NOMO-1 treated with DMSO at 0.1 percent for 48 hours (cell line): ENCODE data around the gene SP5.
"Not testable (repeated sequence)": the region's sequence is repeated elsewhere in the genome, so short reads cannot be mapped to it uniquely, and the experiment has no call there.

Source experiments
- DNase-seq: peaks from one replicate; lab custom pipeline; 2025; ENCODE audit not compliant: unreplicated experiment; lab: John Stamatoyannopoulos, UW

The SP5 gene

DNA sequence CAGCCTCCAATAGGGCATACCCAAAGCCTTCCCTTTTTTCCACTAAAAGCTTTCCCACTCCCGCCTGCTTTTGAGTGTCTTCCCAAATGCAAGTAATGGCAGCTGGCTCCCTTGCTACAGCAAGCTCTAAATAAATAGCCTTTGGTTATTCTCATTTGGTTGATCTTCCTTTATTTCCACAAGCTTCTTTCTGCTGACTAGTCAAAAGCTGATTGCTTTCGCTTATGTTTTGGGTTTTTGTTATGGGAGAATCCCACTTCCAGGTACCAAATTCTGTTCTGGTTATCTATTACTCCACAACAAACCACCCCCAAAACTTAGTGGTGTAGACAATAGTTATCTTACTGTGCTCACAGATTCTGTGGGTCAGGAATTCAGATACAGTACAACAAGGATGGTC, 22.3 kb downstream of the SP5 start:
- DNase-seq, result no peak

DNA sequence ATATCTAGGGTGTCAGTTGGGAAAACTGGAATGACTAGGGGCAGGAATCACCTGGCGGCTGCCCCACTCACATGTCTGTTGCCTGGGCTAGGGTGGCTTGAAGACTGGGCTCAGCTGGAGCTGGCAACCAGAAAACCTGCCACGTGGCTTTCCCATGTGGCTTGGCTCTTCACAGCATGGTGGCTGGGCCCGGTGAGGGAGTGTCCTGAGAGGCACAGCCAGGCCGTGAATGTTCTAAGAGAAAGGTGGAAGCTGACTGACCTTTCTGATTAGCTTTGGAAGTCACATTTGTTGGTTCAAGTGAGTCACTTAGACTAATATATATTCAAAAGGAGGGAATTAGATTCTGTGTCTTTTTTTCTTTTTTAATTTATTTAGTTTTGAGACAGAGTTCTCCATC, 22.7 kb downstream of the SP5 start:
- DNase-seq, result no peak

DNA sequence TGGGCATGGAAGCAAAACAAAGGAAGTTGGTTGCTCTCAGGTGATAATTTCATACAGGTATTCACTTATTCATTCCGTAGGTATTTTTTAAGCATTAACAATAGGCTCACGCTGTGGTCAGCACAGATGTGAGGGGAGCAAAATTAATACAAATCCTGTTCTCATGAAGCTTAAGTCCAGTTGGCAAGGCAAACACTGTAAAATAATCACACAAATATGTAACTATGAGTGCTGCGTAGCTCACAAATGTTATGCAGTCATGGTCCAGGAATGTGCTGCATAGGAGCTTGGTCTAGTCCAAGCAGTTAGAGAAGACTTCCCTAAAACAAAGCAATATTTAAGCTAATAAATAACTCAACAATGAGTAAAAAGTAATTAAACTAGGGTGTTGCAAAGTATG, 23.9 kb downstream of the SP5 start:
- DNase-seq, result no peak

DNA sequence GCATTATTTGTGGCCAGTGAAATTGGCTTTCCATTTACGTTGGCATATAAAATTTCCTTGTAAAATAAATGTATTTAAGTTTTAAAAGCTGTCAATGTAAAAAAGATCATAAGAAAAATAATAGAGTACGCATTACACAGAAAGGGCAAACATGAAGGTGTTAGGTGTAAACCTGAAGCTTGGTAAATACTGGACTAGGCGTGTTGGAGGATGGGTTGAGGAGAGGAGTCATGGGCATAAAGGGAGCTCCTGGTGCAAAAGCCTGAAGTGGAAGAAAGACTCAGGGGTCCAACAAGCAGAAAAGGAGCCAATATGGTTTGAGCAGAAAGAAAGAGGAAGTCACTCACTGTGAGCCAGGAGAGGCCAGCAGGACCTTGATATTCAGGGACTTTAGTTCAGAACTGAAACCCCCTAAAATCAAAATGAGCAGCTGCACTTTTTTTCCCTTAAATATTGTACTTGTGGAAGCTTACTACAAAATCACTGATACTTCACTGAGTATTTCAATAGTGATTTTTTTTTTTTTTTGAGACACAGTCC, 24.4 kb downstream of the SP5 start:
- peak; percentile 44 for DNase-seq

DNA sequence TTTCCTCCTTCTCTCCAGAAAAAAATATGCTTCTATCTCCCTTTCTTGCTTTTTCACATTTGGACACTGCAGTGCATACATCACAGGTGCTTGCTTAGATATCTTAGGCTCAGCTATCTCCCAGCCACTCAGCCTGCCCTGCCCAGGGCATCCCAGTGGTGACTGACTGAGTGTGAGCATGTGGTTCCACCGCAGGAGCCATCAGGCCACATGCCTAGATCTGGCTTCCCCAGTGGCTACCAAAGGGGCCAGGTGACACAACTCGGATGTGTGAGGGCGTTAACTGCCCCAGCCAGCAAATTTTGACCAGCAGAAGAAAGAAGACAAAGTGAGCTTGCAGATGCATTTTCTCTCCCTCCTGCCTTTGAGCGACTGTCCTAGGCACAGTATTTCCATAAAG, 25.5 kb downstream of the SP5 start:
- DNase-seq, result no peak

DNA sequence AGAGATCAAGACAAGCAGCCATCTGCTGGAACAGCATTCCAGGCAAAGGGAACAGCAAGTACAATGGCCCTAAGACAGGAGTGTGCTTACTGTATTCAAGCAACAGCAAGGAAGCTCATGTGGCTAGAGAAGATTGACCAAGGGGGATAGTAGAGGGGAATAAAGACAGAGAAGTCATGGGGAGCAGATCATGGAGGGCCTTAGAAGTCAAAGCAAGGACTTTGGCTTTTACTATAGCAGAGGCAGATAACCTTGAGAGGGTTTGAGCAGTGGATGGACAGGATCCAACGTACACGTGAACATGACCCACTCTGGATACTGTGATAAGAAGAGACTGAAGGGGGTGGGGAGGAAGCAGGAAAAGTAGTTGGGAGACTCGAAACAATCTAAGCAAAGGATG, 26.9 kb downstream of the SP5 start:
- no peak for DNase-seq

DNA sequence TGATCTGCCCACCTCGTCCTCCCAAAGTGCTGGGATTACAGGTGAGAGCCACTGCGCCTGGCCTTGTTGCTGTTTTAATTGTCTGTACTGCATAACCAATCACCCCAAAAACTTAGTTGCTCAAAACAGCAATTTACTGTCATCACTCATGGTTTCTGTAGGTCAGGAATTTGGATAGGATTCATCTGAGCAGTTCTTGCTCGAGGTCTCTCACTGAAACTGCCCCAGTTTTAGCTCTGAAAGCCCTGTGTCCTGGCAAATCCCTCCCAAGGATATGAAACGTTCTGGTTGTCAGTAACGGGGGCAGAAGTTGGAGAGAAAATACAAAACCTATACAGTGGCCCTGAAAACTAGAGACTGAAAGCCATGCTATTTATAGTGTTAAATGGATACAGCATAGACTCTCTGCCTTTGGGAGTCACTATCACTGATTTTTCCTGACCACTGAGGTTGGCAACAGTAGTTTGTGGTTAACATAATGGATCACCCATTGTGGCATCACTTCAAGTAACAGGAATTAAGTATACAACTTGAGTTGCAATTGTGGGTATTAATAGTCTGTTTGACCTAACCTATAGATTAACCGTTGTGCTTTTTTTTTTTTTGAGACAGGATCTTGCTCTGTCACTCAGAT, 27.9 kb downstream of the SP5 start:
- DNase-seq, result no peak

DNA sequence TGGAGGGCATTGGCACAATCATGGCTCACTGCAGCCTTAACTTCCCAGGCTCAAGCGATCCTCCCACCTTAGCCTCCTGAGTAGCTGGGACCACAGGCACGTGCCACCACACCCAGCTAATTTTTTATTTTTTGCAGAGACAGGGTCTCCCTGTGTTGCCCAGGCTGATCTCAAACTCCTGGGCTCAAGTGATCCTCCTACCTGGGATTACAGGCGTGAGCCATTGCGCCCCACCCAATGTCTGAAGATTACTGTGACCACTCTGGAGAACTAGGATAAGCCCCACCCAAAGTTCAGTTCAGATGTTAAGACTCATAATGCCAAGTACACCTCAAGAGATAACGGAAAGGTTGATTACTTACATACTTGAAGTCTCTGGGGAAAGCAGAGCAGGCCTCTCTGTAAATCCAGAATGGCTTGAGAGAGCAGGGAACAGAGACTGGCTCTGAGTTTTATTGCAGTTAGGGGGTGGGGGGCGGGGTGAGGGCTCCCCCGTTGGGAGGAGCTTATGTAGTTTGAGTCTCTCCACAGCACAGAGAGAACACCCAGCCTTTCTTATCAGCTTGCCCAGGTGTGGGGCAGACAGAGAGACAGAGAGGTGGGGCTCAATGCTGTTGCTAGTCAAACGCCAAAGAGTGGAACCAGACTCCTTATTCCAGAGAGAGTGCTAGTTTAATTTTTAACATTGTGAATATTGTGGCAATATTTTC, 28.5 kb downstream of the SP5 start:
- DNase-seq, result peak; percentile 35

DNA sequence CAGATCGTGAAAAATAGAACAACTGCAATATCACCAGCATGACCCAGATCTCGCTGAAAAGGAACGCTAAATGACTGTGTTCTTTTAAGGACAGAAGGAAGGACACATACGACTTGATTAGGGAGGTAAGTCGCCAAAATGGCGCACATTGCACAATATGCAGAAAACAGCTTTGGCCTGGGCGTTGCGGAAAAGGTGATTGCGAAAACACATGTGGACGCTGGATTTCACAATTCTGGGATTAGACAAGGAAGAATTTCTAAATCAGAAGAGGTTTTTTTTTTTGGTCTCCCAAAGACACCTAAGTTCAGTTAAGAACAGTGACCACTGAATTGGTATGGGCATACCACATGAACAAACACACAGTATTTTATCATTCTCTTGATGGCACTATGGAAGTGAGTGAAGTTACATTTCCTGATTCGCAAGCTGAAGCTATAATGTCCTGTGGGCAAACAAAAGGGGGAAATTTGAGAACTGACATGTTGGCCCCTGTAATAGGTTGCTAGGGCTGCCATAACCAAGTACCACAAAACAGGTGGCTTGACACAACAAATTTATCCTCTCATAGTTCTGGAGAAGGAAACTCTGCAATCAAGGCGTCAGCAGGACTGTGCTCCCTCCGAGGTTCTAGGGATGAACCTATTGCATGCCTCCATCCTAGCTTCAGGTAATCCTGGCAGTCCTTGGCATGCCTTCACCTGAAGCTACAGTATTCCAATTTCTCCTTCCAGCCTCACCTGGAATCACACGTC, 29.3 kb downstream of the SP5 start:
- DNase-seq, result peak; percentile 81

DNA sequence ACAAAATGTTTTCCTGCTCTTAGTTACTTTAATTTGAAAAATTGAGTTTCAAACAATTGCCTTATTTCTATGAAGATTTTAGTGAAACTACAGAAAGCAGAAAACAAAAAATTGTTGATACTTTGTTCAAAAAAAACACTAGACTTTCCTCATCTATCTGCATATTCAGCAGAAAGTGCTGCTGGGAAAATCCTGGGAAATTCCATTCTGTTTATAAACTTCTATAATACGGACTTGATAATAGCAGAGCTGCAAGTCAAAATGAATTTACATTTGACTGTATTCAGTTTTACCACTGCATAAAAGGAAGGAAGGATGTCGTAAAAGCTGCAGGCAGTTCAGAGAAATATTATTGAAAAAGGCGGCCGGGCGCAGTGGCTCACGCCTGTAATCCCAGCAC, 30.2 kb downstream of the SP5 start:
- DNase-seq, result peak; percentile 60

DNA sequence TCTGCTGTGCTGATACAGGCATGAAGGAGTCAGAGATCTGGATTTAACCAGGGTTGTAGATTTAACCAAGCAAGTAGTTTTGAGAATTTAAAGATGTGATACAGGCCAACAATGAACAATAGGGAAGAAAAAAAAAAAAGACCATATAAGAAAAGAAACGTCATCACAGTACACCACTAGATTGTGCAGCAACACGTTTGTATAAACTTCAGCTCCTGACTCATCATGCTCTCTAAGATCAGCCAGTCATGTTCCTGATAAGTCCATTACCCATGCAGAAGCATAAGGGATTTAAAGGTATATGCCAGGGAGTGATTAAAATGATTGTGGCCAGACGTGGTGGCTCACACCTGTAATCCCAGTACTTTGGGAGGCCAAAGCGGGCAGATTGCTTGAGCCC, 32.8 kb downstream of the SP5 start:
- DNase-seq, result peak; percentile 12

DNA sequence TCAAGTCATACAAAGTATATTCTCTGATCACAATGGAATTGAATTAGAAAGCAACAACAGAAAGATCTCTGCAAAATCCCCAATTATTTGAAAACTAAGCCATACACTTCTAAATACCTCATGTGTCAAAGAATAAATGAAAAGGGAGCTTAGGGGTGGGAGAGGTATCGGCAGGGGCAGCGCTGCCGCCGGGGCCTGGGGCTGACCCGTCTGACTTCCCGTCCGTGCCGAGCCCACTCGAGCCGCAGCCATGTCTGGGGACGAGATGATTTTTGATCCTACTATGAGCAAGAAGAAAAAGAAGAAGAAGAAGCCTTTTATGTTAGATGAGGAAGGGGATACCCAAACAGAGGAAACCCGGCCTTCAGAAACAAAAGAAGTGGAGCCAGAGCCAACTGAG, 36.4 kb downstream of the SP5 start:
- DNase-seq, result not testable (repeated sequence)

DNA sequence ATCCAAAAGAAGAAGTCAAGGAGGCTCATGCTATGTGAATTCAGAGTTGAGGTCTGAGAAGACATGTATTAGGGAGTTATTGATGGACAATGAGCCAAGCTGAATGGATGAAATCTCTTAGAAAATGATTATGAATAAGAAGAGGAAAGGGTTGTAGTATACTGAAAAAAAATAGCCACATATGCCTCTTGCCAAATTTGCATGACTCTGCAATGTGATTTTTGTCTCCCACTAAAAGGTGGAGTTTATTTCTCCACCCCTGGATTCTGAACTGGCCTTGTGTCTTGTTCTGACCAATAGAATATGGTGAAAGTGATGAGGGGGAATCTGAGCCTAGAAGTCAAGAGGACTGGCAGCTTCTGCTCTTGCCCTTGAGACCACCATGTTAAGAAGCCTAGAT, 46.4 kb downstream of the SP5 start:
- DNase-seq, result no peak

DNA sequence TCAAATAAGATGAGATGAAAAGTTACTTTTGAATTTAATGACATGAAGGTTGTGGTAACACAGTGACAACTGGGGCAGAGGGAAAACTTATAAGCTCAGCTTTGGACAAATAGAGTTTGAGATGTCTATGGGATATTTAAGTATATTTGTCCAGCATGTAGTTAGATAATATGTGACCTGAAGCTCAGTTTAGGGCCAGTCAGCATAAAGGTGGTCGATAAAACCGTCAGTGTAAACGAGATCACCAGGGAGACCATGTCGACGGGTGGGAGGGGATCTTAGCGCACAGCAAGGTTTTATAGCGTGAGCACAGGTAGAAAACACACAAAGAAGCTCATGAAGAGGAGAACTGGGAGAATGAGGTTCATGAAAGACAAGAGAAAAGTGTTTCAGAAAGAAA, 47.6 kb downstream of the SP5 start:
- DNase-seq, result no peak

DNA sequence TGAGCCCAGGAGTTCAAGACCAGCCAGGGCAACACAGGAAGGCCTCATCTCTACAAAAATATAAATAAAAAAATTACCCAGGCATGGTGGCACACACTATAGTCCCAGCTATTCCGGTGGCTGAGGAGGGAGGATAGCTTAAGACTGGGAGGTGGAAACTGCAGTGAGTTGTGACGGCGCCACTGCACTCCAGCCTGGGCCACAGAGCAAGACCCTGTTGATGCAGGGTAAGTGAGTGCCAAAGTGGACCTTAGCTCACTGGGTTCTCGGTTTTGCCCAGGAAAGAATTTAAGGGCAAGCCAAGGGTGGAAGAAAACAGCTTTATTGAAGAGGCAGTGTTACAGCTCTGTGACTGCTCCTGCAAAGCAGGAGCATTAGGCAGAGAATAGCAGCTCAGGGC, 48.1 kb downstream of the SP5 start:
- DNase-seq, result no peak

DNA sequence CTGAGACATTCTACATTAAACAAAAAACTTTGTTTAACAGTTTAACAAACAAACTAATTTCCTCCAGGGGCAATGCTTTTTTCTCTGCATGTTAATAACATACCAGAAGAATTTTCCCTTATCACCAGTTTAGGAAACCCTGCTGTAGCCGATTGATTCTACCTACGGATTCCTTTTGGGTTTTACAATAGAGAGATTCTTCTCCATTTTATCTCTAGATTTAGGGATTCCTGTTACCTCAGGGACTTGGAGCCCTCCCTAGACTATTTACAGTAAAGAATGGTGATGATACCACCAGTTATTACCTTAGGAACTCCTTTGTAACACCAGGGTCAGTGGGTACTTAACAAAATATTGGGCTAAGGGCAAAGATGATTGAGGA, 49.7 kb downstream of the SP5 start:
- no peak for DNase-seq

DNA sequence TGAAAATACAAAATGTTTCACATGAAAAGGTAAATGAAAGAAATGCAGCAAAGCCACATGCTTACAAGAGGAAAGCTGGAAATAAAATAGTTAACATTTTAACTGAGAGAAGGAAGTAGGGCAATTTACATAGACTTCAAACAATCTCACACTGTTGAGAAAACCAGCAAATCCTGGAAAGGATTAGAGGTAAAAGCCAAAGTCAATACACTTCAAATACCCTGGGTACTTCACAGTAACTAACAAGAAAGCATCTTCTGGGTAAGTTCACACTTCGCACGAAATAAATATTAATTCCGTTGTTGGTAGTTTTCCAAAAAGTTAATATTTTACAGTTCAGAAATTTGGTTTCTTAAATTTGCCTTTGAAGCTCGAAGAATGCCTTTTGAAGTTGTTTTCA, 51.6 kb downstream of the SP5 start:
- no peak for DNase-seq
